AML-193 (cell line): ENCODE data around the gene LBHD2.
"Not testable (repeated sequence)": the region's sequence is repeated elsewhere in the genome, so short reads cannot be mapped to it uniquely, and the experiment has no call there.

Experiments
- DNase-seq, 2 experiments: peaks; one replicate each; lab custom pipeline; 2025; lab: John Stamatoyannopoulos, UW

Gene LBHD2

GRCh38 chr14:103104654-103105452 is 20.8 kb downstream of the LBHD2 start:
- peak in 1 of 2 experiments; percentile 18 for DNase-seq

GRCh38 chr14:103105580-103106150 is 21.7 kb downstream of the LBHD2 start:
- DNase-seq, result peak in 1 of 2 experiments; percentile 5

GRCh38 chr14:103107455-103107854 is 23.4 kb downstream of the LBHD2 start:
- DNase-seq, result no peak

- DNase-seq, result no peak
These were observed 24.1 kb downstream of the LBHD2 start for GRCh38 chr14:103107941-103108748.

GRCh38 chr14:103108749-103109207 is 24.8 kb downstream of the LBHD2 start:
- DNase-seq, result peak in 1 of 2 experiments; percentile 27

- DNase-seq, result no peak
These were observed 25.8 kb downstream of the LBHD2 start for GRCh38 chr14:103109535-103110441.

- no peak for DNase-seq
These were observed 26.7 kb downstream of the LBHD2 start for GRCh38 chr14:103110681-103111231.

- no peak for DNase-seq
These were observed 27.3 kb downstream of the LBHD2 start for GRCh38 chr14:103111232-103111868.

- no peak for DNase-seq
These were observed 28.6 kb downstream of the LBHD2 start for GRCh38 chr14:103112400-103113243.

GRCh38 chr14:103113303-103113702 is 29.3 kb downstream of the LBHD2 start:
- DNase-seq, result no peak

- DNase-seq, result no peak
These were observed 29.8 kb downstream of the LBHD2 start for GRCh38 chr14:103113774-103114173.

GRCh38 chr14:103115086-103115679 is 31.2 kb downstream of the LBHD2 start:
- not testable (repeated sequence) for DNase-seq

- no peak for DNase-seq
These were observed 32.0 kb downstream of the LBHD2 start for GRCh38 chr14:103115845-103116572.

- DNase-seq, result no peak
These were observed 32.6 kb downstream of the LBHD2 start for GRCh38 chr14:103116636-103117035.

GRCh38 chr14:103117499-103117898 is 33.5 kb downstream of the LBHD2 start:
- DNase-seq, result not testable (repeated sequence)

- DNase-seq, result peak; percentile 23 to 31
These were observed 34.1 kb downstream of the LBHD2 start for GRCh38 chr14:103118018-103118662.

GRCh38 chr14:103118663-103119404 is 34.8 kb downstream of the LBHD2 start:
- peak; percentile 81 to 90 for DNase-seq
